GM12801 (cell line): ENCODE results near the gene MAP3K8.

Source experiments
- TF ChIP-seq, protein P1 (sequence below): IDR thresholded peaks from one replicate; pipeline ENCODE4 v1.5.1; 2011; ENCODE audit warnings: control low read depth; ENCODE audit not compliant: insufficient read length; ENCODE audit errors: extremely low read depth

MAP3K8 gene

DNA sequence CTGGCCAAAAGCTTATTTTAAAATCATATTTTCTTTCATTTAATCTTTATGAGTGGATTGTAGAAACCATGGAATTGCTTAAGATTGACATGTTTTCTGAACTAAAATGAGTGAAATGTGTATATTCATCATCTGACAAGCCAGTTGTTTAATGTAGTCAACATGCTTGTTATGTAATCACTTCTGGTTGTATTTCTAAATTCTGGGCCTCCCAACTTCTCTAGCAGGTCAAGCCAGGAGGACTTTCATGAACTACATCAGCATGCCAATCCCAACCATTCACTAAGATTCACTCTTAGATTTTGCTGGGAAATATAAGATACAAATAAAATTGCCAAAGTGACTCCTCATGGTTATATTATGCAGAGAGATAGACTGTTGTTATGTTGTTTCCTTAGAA lies 21.1 kb upstream of the MAP3K8 start:
- TF ChIP-seq, protein P1, sequence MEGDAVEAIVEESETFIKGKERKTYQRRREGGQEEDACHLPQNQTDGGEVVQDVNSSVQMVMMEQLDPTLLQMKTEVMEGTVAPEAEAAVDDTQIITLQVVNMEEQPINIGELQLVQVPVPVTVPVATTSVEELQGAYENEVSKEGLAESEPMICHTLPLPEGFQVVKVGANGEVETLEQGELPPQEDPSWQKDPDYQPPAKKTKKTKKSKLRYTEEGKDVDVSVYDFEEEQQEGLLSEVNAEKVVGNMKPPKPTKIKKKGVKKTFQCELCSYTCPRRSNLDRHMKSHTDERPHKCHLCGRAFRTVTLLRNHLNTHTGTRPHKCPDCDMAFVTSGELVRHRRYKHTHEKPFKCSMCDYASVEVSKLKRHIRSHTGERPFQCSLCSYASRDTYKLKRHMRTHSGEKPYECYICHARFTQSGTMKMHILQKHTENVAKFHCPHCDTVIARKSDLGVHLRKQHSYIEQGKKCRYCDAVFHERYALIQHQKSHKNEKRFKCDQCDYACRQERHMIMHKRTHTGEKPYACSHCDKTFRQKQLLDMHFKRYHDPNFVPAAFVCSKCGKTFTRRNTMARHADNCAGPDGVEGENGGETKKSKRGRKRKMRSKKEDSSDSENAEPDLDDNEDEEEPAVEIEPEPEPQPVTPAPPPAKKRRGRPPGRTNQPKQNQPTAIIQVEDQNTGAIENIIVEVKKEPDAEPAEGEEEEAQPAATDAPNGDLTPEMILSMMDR = no peak

DNA sequence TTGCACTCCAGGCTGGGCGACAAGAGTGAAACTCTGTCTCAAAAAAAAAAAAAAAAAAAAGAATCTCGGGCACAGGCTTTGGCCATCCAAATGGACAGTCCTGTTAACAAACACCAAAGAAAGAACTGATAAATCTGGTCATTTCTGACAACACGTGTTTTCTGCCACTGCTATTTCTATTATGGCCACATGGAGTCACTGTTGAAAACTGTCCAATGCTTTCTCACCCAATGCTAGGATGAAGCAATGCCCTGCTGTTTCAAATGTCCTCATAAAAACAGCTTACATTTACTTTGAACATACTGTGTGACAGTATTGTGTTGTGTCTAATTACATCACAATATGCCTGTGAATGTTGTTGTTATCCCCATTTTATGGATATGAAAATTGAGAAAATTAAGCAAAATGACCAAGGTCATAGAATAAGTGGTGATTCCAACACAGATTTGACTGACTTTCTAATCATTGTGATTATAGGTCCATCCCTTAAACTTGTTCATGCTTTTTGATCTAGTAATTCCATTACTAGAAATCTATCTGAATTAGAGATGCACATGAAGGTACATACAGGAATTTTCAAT lies 19.9 kb upstream of the MAP3K8 start:
- TF ChIP-seq, protein P1 = no peak

DNA sequence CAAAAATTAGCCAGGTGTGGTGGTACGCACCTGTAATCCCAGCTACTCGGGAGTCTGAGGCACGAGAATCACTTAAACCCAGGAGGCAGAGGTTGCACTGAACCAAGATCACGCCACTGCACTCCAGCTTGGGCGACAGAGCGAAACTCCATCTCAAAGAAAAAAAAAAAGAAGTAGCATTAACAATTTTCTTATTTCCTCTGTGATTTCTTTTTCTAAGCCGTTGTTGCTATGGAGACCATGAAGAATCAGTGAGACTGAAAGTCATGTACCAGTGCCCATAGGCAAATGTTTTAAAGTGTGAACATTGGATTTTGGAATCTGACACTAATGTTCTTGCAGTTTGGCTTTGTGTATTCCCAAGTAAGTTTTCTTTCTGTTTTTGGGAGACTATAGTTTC lies 18.4 kb upstream of the MAP3K8 start:
- TF ChIP-seq, protein P1 = no peak

DNA sequence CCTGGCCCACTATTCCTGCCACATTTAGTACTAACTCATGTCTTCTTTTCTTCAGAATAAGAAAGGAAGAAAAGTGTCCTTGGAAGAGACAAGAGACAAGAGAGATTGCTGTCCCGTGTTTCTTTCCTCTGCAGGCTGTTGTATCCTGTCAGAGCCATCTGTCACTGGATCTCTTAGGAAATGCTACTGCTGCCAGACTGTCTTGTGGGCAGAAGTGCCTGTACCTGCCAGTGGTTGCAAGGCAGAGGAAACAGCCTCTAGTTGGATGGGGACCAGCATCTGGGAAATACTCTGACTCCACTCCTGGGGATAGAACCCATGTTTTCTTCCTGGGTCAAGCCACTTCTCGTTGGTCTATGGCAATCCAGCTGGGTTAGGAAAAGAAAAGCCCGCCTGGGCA lies 16.7 kb upstream of the MAP3K8 start:
- TF ChIP-seq, protein P1 = no peak

DNA sequence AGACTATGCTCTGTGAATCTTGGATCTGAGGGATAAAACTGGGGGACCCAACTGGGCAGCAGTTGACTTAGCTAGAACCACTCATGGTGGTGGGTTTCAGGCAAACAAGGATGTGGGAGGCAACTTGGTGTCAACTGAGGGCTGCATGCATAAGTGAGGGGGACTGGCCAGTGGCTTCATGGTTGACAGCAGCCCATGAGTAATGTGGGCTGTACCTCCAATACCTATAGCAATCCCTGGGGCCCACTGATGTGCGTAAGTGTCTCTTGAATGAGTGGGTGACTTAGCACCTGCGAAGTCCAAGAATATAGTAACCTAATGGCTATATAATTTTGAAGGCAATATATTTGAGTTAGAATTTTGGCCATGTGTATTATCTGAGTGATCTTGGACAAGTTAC lies 13.7 kb upstream of the MAP3K8 start:
- TF ChIP-seq, protein P1 = no peak

DNA sequence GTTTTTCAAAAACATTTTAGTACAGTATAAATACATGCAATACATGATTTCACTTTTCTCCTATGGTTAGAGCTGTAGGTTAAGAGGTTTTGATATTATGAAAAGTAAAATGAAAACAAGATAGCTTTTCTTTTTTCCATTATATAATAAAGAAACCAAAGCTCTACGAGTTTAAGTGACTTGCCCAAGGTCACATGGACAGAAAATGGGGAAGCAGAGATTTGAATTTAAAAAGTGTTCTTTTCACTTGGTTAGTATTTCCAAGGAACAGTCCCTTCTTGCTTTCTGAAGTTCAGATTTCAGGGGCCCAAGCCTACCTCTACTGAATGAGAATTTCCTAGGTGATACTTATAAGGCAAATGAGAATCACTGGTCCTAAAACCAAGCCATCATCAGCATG lies 13.2 kb upstream of the MAP3K8 start:
- TF ChIP-seq, protein P1 = no peak

DNA sequence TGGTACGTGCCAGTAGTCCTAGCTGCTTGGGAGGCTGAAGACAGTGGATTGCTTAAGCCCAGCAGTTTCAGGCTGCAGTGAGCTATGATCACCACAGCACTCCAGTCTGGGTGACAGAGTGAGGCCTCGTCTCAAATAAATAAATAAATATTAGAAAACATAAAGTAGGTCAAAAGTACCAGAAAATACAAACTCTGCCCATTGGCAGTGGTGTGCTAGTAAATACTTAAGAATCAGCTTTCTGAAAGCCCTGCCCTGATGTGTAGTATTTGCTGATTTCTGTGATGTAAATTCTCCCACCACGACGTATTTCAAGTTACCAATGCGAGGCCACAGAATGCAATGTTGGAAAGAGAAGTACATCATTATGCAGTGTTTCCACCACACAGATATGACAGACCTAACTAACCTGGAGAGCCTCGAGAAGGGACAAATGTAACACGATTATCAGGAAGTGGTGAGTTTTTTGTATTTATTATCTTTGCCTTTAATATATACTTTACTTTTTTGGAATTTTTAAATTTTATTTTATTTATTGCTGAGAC lies 11.8 kb upstream of the MAP3K8 start:
- TF ChIP-seq, protein P1 = no peak
